Colon (tissue), 2 donors: ENCODE results near the gene FAM216B.
"Not testable (repeated sequence)": the region's sequence is repeated elsewhere in the genome, so short reads cannot be mapped to it uniquely, and the experiment has no call there.

ENCODE experiments used
- FAIRE-seq: peaks from 2 replicates; lab custom pipeline; 2012; peaks lifted over from hg19 to GRCh38; lab: Jason Lieb, UNC
- donor health status: control.
- donor health status: control.

FAM216B gene

GRCh38 chr13:42781352-42781751 lies at the start of gene FAM216B:
FAM216B (plus strand) TSS chr13:42781584; CDS start chr13:42784068, 2,484 bp downstream.
- FAIRE-seq, result no peak

GRCh38 chr13:42732073-42732472 lies 49.3 kb upstream of the FAM216B start:
- no peak for FAIRE-seq

- no peak for FAIRE-seq
These were observed 48.3 kb upstream of the FAM216B start for GRCh38 chr13:42733046-42733445.

- no peak for FAIRE-seq
These were observed 46.4 kb upstream of the FAM216B start for GRCh38 chr13:42735010-42735409.

- no peak for FAIRE-seq
These were observed 40.6 kb upstream of the FAM216B start for GRCh38 chr13:42740753-42741152.

GRCh38 chr13:42741914-42742313 lies 39.5 kb upstream of the FAM216B start:
- FAIRE-seq, result no peak

GRCh38 chr13:42745655-42746054 lies 35.7 kb upstream of the FAM216B start:
- no peak for FAIRE-seq

GRCh38 chr13:42746866-42747265 lies 34.5 kb upstream of the FAM216B start:
- FAIRE-seq, result no peak

- FAIRE-seq, result no peak
These were observed 33.9 kb upstream of the FAM216B start for GRCh38 chr13:42747399-42747873.

GRCh38 chr13:42750794-42751193 lies 30.6 kb upstream of the FAM216B start:
- FAIRE-seq, result no peak

- FAIRE-seq, result no peak
These were observed 29.7 kb upstream of the FAM216B start for GRCh38 chr13:42751693-42752092.

GRCh38 chr13:42752731-42753130 lies 28.7 kb upstream of the FAM216B start:
- no peak for FAIRE-seq

GRCh38 chr13:42753697-42754096 lies 27.7 kb upstream of the FAM216B start:
- no peak for FAIRE-seq

GRCh38 chr13:42754801-42755510 lies 26.4 kb upstream of the FAM216B start:
- FAIRE-seq, result no peak

- no peak for FAIRE-seq
These were observed 23.5 kb upstream of the FAM216B start for GRCh38 chr13:42757678-42758420.

GRCh38 chr13:42758515-42758914 lies 22.9 kb upstream of the FAM216B start:
- no peak for FAIRE-seq

GRCh38 chr13:42760951-42761350 lies 20.4 kb upstream of the FAM216B start:
- no peak for FAIRE-seq

- no peak for FAIRE-seq
These were observed 19.1 kb upstream of the FAM216B start for GRCh38 chr13:42762251-42762650.

GRCh38 chr13:42762917-42763316 lies 18.5 kb upstream of the FAM216B start:
- FAIRE-seq, result peak; percentile 18

GRCh38 chr13:42766016-42766415 lies 15.4 kb upstream of the FAM216B start:
- FAIRE-seq, result no peak

- no peak for FAIRE-seq
These were observed 11.7 kb upstream of the FAM216B start for GRCh38 chr13:42769650-42770049.

GRCh38 chr13:42776558-42776957 lies 4.8 kb upstream of the FAM216B start:
- not testable (repeated sequence) for FAIRE-seq

- no peak for FAIRE-seq
These were observed 3.9 kb upstream of the FAM216B start for GRCh38 chr13:42777467-42777866.

- no peak for FAIRE-seq
These were observed 1.3 kb upstream of the FAM216B start for GRCh38 chr13:42780044-42780443.
